Measurements from ENCODE around the gene WBP2NL.

The WBP2NL gene

DNA sequence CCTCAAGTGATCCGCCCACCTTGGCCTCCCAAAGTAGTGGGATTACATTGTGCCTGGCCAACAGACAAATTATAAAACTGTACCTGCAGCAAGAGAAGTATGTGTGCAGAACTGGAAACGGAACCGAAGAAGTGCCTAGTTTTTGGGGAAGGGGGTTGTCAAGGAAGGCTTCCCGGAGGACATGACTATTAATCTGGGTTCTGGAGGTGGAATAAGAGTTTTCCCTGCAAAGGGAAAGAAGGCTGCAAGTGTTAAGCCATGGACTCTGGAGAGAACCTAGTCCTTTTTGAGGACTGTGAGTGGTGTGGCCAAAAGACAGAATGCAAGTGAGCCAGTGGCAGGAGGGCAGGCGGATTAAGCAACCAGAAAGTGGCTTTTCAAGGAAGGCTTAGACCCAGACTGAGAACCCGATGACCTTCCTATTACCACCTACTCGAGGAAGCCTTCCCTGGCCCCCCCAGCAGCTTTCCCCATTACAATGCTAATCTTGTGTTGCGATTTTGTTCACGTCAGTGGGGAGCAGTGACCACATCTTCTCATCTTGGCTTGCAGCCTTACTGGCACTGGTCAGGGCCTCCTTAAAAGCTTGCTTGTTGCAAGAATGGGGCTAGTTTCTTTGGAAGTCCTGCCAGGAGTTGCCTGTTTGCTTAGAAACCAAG is 35.0 kb upstream of the WBP2NL start:
- TF ChIP-seq, protein P1, sequence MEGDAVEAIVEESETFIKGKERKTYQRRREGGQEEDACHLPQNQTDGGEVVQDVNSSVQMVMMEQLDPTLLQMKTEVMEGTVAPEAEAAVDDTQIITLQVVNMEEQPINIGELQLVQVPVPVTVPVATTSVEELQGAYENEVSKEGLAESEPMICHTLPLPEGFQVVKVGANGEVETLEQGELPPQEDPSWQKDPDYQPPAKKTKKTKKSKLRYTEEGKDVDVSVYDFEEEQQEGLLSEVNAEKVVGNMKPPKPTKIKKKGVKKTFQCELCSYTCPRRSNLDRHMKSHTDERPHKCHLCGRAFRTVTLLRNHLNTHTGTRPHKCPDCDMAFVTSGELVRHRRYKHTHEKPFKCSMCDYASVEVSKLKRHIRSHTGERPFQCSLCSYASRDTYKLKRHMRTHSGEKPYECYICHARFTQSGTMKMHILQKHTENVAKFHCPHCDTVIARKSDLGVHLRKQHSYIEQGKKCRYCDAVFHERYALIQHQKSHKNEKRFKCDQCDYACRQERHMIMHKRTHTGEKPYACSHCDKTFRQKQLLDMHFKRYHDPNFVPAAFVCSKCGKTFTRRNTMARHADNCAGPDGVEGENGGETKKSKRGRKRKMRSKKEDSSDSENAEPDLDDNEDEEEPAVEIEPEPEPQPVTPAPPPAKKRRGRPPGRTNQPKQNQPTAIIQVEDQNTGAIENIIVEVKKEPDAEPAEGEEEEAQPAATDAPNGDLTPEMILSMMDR (conservative IDR thresholded peaks at IDR 0.05; ENCODE audit: control insufficient read depth, insufficient read depth, low read depth, low read length): no peak
- no peak overlapping the region for H3K4me3 ChIP-seq (ENCODE audit: control insufficient read depth, low read depth, low read length)
- DNase-seq (ENCODE audit: low read depth): peak; percentile 30

DNA sequence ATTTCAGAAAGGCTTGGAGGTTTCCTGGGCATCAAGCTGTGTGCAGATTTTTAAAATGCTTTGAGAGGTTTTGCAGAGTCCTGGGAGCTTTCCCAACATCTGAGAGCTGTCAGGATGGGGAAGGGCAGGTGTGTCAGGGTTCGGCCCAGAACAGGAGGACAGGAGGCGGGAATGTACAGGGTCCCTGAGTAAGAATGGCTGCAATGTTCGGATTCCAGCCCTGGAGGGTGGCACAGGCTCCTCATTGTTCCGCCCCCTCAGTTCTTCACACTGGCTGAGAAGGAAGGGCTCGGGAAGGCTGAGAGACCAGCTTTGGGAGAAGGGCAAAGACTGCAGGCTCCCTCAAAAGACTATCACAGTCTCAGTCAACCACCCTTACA is 34.5 kb upstream of the WBP2NL start:
- TF ChIP-seq, protein P1 (conservative IDR thresholded peaks at IDR 0.05; ENCODE audit: control insufficient read depth, insufficient read depth, low read depth, low read length): no peak
- DNase-seq (ENCODE audit: low read depth): no peak
- H3K4me3 ChIP-seq (ENCODE audit: control insufficient read depth, low read depth, low read length): no peak overlapping the region

DNA sequence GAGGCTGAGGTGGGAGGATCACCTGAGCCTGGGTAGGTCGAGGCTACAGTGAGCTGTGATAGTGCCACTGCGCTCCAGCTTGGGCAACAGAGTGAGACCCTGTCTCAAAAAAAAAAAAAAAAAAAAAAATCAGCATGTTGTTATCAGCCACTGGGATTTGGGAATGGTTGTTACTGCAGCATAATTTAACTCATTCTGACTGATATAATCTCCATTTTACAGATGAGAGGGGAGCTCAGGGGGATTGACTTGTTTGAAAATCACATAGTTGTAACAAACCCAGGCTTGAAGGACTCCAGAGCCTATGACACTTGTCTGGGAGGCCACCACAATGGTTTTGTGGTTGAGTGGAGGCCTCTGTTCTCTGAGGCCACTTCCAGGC is 32.4 kb upstream of the WBP2NL start:
- H3K4me3 ChIP-seq (ENCODE audit: control insufficient read depth, low read depth, low read length): no peak overlapping the region
- no peak for DNase-seq (ENCODE audit: low read depth)
- TF ChIP-seq, protein P1 (conservative IDR thresholded peaks at IDR 0.05; ENCODE audit: control insufficient read depth, insufficient read depth, low read depth, low read length): no peak

DNA sequence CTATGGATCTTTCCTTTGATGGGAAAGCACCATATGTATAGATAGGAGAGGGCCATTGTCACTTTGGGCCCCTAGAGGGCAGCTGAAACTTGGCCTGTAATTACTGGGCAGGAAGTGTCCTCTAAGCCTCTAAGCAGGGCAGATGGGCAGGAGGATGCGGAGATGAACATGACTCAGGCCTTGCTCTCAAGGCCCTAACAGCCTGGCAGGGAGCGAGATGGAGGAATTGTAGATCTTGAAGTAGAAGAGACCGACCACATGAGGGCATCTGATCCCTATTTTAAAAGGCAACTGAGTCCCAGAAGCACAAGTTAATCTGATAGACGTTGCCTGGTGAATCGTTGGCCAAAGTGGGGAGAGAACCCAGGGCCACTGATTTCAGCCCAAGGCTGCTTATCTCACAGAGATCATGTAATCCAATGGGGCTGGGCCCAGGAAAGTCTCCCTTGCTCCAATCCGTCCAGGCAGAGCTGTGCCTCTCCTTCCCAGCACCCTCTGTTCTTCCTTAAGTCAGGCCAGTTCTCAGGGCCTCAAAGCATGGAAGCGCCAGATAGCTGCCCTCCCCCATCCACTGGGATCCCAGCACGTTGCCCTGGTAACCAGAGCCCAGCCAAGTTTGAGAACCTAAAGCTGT is 31.9 kb upstream of the WBP2NL start:
- TF ChIP-seq, protein P1 (conservative IDR thresholded peaks at IDR 0.05; ENCODE audit: control insufficient read depth, insufficient read depth, low read depth, low read length): peak; percentile 41
- peak; percentile 92 for DNase-seq (ENCODE audit: low read depth)
- no peak overlapping the region for H3K4me3 ChIP-seq (ENCODE audit: control insufficient read depth, low read depth, low read length)

DNA sequence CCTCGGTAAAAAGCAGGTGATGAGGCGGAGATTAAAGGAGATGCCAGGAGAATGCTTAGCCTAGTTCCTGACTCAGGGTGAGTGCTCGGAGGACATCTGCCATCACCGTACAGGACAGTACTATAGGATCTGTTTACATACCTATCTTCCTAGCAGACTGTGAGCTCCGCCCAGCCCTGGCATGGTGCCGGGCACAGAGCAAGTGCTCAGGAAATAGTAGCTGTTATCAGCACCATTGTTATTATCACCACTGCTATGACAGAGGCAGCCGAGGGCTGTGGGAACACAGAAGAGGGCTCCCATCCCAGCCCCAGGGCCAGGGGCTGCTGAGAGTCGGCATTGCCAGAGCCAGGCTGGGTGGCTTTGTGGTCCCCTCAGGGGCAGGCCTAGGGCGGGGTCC is 30.0 kb upstream of the WBP2NL start:
- TF ChIP-seq, protein P1 (conservative IDR thresholded peaks at IDR 0.05; ENCODE audit: control insufficient read depth, insufficient read depth, low read depth, low read length): no peak
- no peak for DNase-seq (ENCODE audit: low read depth)
- H3K4me3 ChIP-seq (ENCODE audit: control insufficient read depth, low read depth, low read length): no peak overlapping the region

DNA sequence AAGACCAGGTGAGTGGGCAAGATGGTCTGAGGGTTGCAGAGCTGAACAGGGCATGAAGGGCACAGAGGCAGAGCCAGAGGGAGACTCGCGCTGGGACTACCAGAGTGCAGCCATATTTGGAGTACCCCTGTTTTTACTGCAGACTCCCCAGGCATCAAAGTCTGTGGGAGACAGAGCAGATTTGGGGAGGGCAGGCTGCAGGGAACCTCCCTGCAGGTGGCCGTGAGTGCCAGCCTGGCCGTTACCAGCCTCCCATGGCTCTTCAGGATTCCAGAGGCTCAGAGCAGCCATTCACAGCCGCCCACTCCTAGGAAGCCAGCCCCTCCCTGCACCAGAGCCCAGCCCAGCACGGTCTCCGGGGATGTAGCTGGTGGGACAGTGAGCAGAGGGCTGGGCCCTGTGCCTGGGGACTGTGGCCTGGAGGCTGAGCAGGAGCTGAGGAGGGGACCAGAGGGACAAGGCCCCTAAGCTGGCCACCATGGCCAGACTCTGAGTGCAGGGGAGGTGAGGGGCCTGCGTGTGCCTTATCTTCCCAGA is 29.4 kb upstream of the WBP2NL start, which contains the start of gene SEPTIN3:
SEPTIN3 (plus strand) TSS at position 334 of the 537 bp plus-strand sequence. CDS start 2,050 bp downstream, outside the sequence.
- TF ChIP-seq, protein P1 (conservative IDR thresholded peaks at IDR 0.05; ENCODE audit: control insufficient read depth, insufficient read depth, low read depth, low read length): no peak
- no peak for DNase-seq (ENCODE audit: low read depth)
- no peak within 1 kb of the TSS for H3K4me3 ChIP-seq (ENCODE audit: control insufficient read depth, low read depth, low read length)
